Mesendoderm (in vitro differentiated cells): ENCODE data around the gene C8G. TPM values are rescaled to one million over a fixed set of nuclear protein-coding genes. Genes with fewer than 3 reads are reported as not detected.
A peak's percentile ranks its signal among the peaks of the same experiment; 100 is the strongest.

Experiments used
- DNase-seq: peaks from one replicate; pipeline ENCODE4 v3.0.0; 2013
- H2AK5ac ChIP-seq: 2 replicates; pipeline ENCODE4 v1.6.1; 2013; ENCODE audit warnings: low read length, inconsistent platforms
- H2BK120ac ChIP-seq: 2 replicates; pipeline ENCODE4 v1.6.1; 2013; ENCODE audit warnings: low read depth, mild to moderate bottlenecking, low read length, moderate library complexity, mixed read lengths
- H2BK15ac ChIP-seq: replicated peaks from 2 replicates; pipeline ENCODE4 v1.6.1; 2013; ENCODE audit warnings: low read depth, mild to moderate bottlenecking, moderate library complexity
- H2BK5ac ChIP-seq: 2 replicates; pipeline ENCODE4 v1.6.1; 2013; ENCODE audit warnings: low read length, inconsistent platforms
- H3K18ac ChIP-seq: 2 replicates; pipeline ENCODE4 v1.6.1; 2013; ENCODE audit warnings: mild to moderate bottlenecking, low read length, mixed read lengths
- H3K23ac ChIP-seq: one replicate; pipeline ENCODE4 v1.6.1; 2013; ENCODE audit warnings: low read length
- H3K27ac ChIP-seq: 2 replicates; pipeline ENCODE4 v1.5.1; 2013; ENCODE audit warnings: low read depth, mild to moderate bottlenecking, inconsistent platforms, low read length, moderate library complexity
- H3K27me3 ChIP-seq: 2 replicates; pipeline ENCODE4 v1.6.1; 2013; ENCODE audit warnings: low read length, control low read depth, mild to moderate bottlenecking, inconsistent platforms; ENCODE audit not compliant: insufficient read depth, poor library complexity
- H3K36me3 ChIP-seq: 2 replicates; pipeline ENCODE4 v1.6.1; 2013; ENCODE audit warnings: low read length, inconsistent platforms; ENCODE audit not compliant: control insufficient read depth, insufficient read depth
- H3K4ac ChIP-seq: one replicate; pipeline ENCODE4 v1.6.1; 2013; ENCODE audit warnings: low read depth, mild to moderate bottlenecking, low read length, moderate library complexity
- H3K4me1 ChIP-seq: 2 replicates; pipeline ENCODE4 v1.6.1; 2013; ENCODE audit warnings: low read depth, low read length, inconsistent platforms; ENCODE audit not compliant: control insufficient read depth
- H3K4me2 ChIP-seq: 2 replicates; pipeline ENCODE4 v1.6.1; 2013; ENCODE audit warnings: low read length
- H3K4me3 ChIP-seq: 2 replicates; pipeline ENCODE4 v1.5.1; 2013; ENCODE audit warnings: mild to moderate bottlenecking, low read length
- H3K56ac ChIP-seq: one replicate; pipeline ENCODE4 v1.6.1; 2013; ENCODE audit warnings: low read length
- H3K79me1 ChIP-seq: 2 replicates; pipeline ENCODE4 v1.6.1; 2013; ENCODE audit warnings: low read length, inconsistent platforms
- H3K79me2 ChIP-seq: 2 replicates; pipeline ENCODE4 v1.6.1; 2013; ENCODE audit warnings: mild to moderate bottlenecking, low read length; ENCODE audit not compliant: control insufficient read depth, insufficient read depth
- H3K9ac ChIP-seq: 2 replicates; pipeline ENCODE4 v1.6.1; 2013; ENCODE audit warnings: low read length, inconsistent platforms
- H4K5ac ChIP-seq: one replicate; pipeline ENCODE4 v1.6.1; 2013; ENCODE audit warnings: low read length
- H4K8ac ChIP-seq: one replicate; pipeline ENCODE4 v1.6.1; 2013; ENCODE audit warnings: low read depth, mild to moderate bottlenecking, control low read depth, low read length, moderate library complexity
- WGBS: extraction: QIAGEN DNeasy Blood & Tissue Kit; methylation state at CpG from one replicate; pipeline ENCODE4 v1.1.7; 2013; ENCODE audit warnings: low lambda C conversion rate, missing lambda C conversion rate; ENCODE audit not compliant: insufficient coverage; ENCODE audit errors: extremely low coverage; 5-methylcytosine and 5-hydroxymethylcytosine counted together
- polyA plus RNA-seq, 2 experiments: library from polyadenylated mRNA; stranded (reverse); fragments of 200-250 nt; gene quantifications; one replicate each; pipeline ENCODE4 v1.2.3, GENCODE V29; 2013

C8G gene
- 0.51 TPM for polyA plus RNA-seq (2013, experiment 1 of 2)
- polyA plus RNA-seq (2013, experiment 2 of 2): 0.31 TPM

DNA sequence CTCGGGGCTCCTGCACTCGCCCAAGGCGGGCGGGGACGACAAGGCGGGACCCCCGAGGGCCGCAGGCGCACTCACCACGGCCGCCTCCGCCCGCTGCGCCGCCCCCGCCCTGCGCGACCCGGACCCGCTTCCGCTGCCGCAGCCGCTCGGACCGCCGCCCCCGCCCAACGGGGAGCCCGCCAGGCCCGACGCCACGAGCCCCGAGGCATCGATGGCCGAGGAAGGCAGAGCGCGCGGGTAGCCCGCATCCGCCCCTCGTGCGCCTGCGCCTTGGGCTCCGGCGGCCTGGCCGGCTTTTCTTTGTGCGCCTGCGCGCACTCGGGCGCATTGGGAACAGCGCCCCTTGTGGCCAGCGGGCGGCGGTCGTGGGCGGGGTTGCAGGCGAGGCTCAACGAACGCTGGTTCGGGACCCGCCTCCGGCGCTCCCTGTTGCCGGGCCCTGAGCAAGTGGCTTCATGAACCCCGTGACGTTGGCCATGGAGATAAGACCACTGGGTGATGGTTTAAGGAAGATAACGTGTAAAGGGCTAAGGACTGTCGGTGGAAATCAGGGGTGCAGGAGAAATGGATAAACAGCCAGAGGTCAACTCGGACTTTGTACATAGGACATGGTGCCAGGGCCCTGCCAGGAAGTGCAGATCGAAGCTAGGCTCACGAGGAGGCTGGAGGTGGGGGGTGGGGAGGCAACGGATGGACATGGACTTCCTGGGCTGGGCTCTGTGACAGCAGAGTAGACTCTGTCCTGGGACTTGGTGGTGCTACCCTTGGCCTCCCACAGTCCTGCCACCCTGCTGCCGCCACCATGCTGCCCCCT, at the start of gene C8G, which contains the start of gene FBXW5:
Gene C8G, plus strand, starts transcription at position 725 of the 814 bp plus-strand sequence. Its CDS starts 78 bp downstream, at position 803.
Gene FBXW5, minus strand, starts transcription at position 220 of the 814 bp plus-strand sequence. CDS start 655 bp downstream, outside the sequence.
- Histone ChIP-seq H2BK5ac (no peak within 1 kb of the TSS), H3K27ac (peak within 1 kb of the TSS; percentile 74), H3K4ac (peak within 1 kb of the TSS; percentile 39), H3K23ac (peak within 1 kb of the TSS; percentile 99), H3K27me3 (no peaks in the 10 kb centered on the region), H3K9ac (peak within 1 kb of the TSS; percentile 94), H2BK120ac (peak within 1 kb of the TSS; percentile 16), H3K79me1 (peaks cover 2% of the 10 kb centered on the region), H2BK15ac (no peak within 1 kb of the TSS), H3K56ac (peak within 1 kb of the TSS; percentile 94), H3K4me3 (peak within 1 kb of the TSS; percentile 47), H3K4me1 (no peaks in the 10 kb centered on the region), H3K36me3 (peaks cover 5% of the 10 kb centered on the region), H4K5ac (no peak within 1 kb of the TSS), H4K8ac (no peak within 1 kb of the TSS), H2AK5ac (no peak within 1 kb of the TSS), H3K79me2 (peaks cover 3% of the 10 kb centered on the region), H3K4me2 (peak within 1 kb of the TSS; percentile 81), H3K18ac (peak within 1 kb of the TSS; percentile 57)
- no CpG with 5 or more reads among the region's 74 CpGs for WGBS
- peak; percentile 94 for DNase-seq

DNA sequence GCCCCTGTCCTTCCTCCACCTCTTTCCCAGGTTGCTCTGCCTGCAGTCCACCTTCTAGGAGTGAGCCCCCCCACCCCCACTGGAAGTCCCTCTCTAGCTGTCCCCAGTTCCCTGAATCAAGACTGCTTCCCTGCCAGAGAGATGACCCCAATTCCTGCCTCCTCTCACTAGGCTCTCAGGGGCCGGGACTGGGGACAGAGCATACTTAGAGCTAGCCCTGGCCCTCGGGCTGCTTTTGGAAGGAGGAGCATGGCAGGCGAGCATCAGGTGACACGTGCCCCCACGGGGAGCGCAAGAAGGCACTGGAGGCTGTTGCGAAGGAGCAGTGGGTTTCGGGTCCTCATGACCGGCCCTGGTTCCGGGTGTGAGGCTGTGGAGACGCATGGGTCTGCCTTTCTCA, 49.0 kb upstream of the C8G start:
- no CpG with 5 or more reads among the region's 11 CpGs for WGBS
- Histone ChIP-seq H4K8ac (no peak overlapping the region), H3K36me3 (peaks cover 8% of the 10 kb centered on the region), H3K27ac (no peak overlapping the region), H2BK120ac (no peak overlapping the region), H3K4me3 (no peak overlapping the region), H4K5ac (no peak overlapping the region), H3K4me2 (no peak overlapping the region), H3K79me2 (peaks cover 23% of the 10 kb centered on the region), H3K79me1 (peaks cover 18% of the 10 kb centered on the region), H2AK5ac (no peak overlapping the region), H2BK5ac (no peak overlapping the region), H3K4ac (no peak overlapping the region), H3K23ac (no peak overlapping the region), H3K9ac (no peak overlapping the region), H3K18ac (no peak overlapping the region), H3K4me1 (no peaks in the 10 kb centered on the region), H3K56ac (no peak overlapping the region), H3K27me3 (no peaks in the 10 kb centered on the region), H2BK15ac (no peak overlapping the region)
- no peak for DNase-seq

DNA sequence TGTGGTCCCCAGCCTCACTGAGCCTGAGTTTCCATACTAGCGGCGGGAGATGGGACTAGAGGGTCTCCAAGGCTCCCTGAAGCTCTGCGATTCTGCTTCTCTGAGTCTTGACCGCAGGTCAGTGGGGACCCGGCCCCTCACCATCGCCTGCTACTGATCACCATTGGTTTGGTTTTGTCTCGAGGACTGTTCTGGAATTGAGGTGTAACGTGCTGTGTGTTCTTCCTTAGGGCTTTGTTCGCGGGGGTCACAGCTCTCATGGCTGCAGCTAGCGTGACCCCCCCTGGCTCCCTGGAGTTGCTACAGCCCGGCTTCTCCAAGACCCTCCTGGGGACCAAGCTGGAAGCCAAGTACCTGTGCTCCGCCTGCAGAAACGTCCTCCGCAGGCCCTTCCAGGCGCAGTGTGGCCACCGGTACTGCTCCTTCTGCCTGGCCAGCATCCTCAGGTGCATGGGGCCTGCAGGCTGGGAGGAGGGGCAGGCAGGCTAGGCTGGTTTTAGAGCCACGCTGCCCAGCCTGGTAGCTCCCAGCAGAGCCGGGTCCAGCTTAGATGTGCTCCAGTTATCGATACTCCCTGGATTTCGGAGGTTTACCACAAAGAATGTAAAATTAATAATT, 46.5 kb upstream of the C8G start:
- no peak for DNase-seq
- Histone ChIP-seq H3K36me3 (peaks cover 9% of the 10 kb centered on the region), H3K4ac (no peak overlapping the region), H3K79me2 (peaks cover 10% of the 10 kb centered on the region), H3K4me3 (no peak overlapping the region), H3K23ac (no peak overlapping the region), H3K4me1 (no peaks in the 10 kb centered on the region), H2BK5ac (no peak overlapping the region), H4K8ac (no peak overlapping the region), H3K18ac (no peak overlapping the region), H3K4me2 (no peak overlapping the region), H3K79me1 (peaks cover 11% of the 10 kb centered on the region), H3K27ac (no peak overlapping the region), H3K9ac (no peak overlapping the region), H2BK120ac (no peak overlapping the region), H3K56ac (no peak overlapping the region), H3K27me3 (no peaks in the 10 kb centered on the region), H2AK5ac (no peak overlapping the region), H2BK15ac (no peak overlapping the region), H4K5ac (no peak overlapping the region)
- no CpG with 5 or more reads among the region's 21 CpGs for WGBS

DNA sequence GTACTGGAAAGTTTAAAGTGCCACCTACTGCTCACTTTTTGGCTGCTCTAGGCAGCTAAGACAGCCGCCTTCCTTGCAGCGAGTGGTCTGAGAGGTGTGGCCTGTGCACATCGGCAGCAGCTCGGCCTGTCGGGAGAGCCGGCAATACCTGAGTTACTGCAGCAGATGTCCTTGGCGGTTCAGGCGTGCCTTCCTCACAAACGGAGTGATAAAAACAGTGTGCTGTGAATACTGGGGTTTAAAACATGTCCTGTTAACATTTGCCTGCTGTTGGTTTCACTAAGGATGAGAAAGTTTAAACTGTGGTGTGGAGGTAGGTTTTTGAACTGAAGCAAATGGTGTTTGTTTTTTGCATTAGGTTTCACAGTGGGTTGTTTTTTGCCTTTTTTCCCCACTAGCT, 45.8 kb upstream of the C8G start:
- Histone ChIP-seq H2BK15ac (no peak overlapping the region), H4K5ac (no peak overlapping the region), H3K27ac (no peak overlapping the region), H3K36me3 (peaks cover 9% of the 10 kb centered on the region), H4K8ac (no peak overlapping the region), H3K9ac (no peak overlapping the region), H3K79me2 (peaks cover 10% of the 10 kb centered on the region), H2BK120ac (no peak overlapping the region), H2AK5ac (no peak overlapping the region), H3K27me3 (no peaks in the 10 kb centered on the region), H3K4me2 (no peak overlapping the region), H3K79me1 (peaks cover 11% of the 10 kb centered on the region), H3K56ac (no peak overlapping the region), H3K4me1 (no peaks in the 10 kb centered on the region), H2BK5ac (no peak overlapping the region), H3K23ac (no peak overlapping the region), H3K18ac (no peak overlapping the region), H3K4ac (no peak overlapping the region), H3K4me3 (no peak overlapping the region)
- DNase-seq: no peak
- WGBS: no CpG with 5 or more reads among the region's 9 CpGs

DNA sequence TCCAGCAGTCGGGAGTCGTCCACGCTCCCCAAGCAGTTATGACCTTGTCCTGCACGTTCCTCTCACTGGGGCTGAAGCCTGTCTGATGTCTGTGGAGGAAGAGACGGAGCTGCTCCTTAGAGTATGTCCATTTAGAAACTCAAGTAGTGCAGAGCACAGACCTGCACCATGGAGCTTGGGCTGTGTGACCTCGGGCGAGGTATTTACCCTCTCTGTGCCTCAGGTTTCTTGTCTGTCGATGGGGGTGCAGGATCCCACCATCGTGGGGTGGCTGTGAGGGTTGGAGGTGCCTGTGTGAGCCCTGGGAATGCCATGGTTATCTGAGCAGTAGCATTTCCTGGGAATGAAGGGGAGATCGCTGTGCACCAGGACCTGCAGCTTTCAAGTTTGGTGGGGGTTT, 44.5 kb upstream of the C8G start:
- Histone ChIP-seq H3K79me1 (peaks cover 4% of the 10 kb centered on the region), H3K4ac (no peak overlapping the region), H3K79me2 (peaks cover 3% of the 10 kb centered on the region), H3K9ac (no peak overlapping the region), H3K36me3 (peaks cover 9% of the 10 kb centered on the region), H2BK120ac (no peak overlapping the region), H3K27ac (no peak overlapping the region), H2AK5ac (no peak overlapping the region), H3K56ac (no peak overlapping the region), H3K27me3 (no peaks in the 10 kb centered on the region), H3K4me1 (no peaks in the 10 kb centered on the region), H3K23ac (no peak overlapping the region), H3K4me3 (no peak overlapping the region), H3K18ac (no peak overlapping the region), H2BK5ac (no peak overlapping the region), H4K8ac (no peak overlapping the region), H3K4me2 (no peak overlapping the region), H4K5ac (no peak overlapping the region), H2BK15ac (no peak overlapping the region)
- no peak for DNase-seq
- WGBS: no CpG with 5 or more reads among the region's 10 CpGs
